Effector memory CD8-positive, alpha-beta T cell (primary cell): Measurements from ENCODE around the gene UBXN1.

Experiments used
- ATAC-seq: fragments of 150-1000 bp; cut with Tn5 transposase; replicated peaks from 2 replicates; pipeline ENCODE4 v1.10.0; 2021; ENCODE audit warnings: mild to moderate bottlenecking, moderate library complexity
- DNase-seq, 3 experiments: peaks; one replicate each; pipeline ENCODE4 v3.0.0; 2021
- H3K27ac Mint-ChIP-seq, 2 donors: one replicate each; pipeline ENCODE4 v1.8.0; 2022; ENCODE audit warnings: mild to moderate bottlenecking in 2 of 2, mixed read lengths in 2 of 2, moderate library complexity in 2 of 2
- H3K27me3 Mint-ChIP-seq, 2 donors: one replicate each; pipeline ENCODE4 v1.8.0; 2022; ENCODE audit warnings: mixed read lengths in 2 of 2
- H3K36me3 Mint-ChIP-seq: one replicate; pipeline ENCODE4 v1.8.0; 2022; ENCODE audit warnings: mild to moderate bottlenecking, moderate library complexity, mixed read lengths; ENCODE audit not compliant: insufficient read depth
- H3K4me1 Mint-ChIP-seq, 2 donors: one replicate each; pipeline ENCODE4 v1.8.0; 2022; ENCODE audit warnings: low read depth in 2 of 2, mixed read lengths in 2 of 2
- H3K4me3 Mint-ChIP-seq, 2 donors: one replicate each; pipeline ENCODE4 v1.8.0; 2022; ENCODE audit warnings: mild to moderate bottlenecking in 2 of 2, mixed read lengths in 2 of 2, moderate library complexity in 2 of 2
- H3K9me3 Mint-ChIP-seq, 2 donors: one replicate each; pipeline ENCODE4 v1.8.0; 2022; ENCODE audit warnings: mixed read lengths in 2 of 2

UBXN1 gene

DNA sequence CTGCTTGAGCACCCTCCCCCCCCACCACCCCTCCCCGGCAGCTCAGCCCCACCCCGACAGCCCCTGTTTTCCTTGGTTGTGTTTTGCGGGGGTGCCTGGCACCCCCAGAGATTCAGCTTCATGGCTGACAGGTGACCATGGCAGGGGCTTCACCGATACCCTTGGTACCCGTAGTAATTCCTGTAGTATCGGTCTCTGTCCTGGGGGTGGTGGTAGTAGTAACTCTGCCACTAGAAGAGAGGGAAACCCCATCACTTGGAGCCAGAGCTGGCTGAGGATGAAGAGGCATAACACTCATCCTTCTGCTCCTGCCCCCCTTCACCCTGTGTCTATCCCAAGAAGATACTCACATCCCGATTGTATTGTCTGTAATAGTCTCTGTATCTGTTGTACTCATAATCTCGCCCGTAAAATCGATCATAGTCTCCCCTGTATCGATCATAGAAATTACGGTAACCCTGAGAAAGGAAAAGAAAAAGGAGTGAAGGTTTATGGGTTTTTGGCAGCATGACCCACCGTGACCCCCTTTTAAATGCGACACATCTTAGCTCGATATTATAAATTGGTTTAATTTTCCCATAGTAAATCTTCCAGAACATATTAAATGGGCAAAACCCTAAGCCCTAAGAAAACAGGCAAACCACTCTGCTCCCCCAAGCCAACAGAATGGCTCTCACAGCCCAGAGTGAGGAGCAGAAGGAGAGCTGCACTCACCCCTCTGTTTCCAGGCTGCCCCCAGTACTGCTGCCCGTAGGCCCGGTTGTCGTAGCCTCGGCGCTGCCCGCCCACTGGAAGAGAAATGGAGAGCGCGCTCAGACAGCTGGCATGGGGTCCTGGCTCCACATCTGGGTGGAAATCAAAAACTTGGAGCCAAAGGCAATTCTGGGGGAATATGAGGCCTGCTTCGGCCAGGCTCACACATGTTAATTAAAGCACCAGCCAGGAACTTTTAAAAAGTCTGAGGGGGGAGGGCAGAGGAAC is 36.6 kb upstream of the UBXN1 start:
- peak overlapping the region in 1 of 2 donors; percentile 41 for H3K27ac Mint-ChIP-seq
- H3K27me3 Mint-ChIP-seq, result no peaks in the 10 kb centered on the region
- ATAC-seq (no peak), DNase-seq (no peak)
- H3K4me3 Mint-ChIP-seq, result no peak overlapping the region
- H3K9me3 Mint-ChIP-seq, result no peaks in the 10 kb centered on the region
- H3K36me3 Mint-ChIP-seq, result peaks cover 97% of the 10 kb centered on the region
- H3K4me1 Mint-ChIP-seq, result peaks cover 4 to 29% of the 10 kb centered on the region in 2 donors

DNA sequence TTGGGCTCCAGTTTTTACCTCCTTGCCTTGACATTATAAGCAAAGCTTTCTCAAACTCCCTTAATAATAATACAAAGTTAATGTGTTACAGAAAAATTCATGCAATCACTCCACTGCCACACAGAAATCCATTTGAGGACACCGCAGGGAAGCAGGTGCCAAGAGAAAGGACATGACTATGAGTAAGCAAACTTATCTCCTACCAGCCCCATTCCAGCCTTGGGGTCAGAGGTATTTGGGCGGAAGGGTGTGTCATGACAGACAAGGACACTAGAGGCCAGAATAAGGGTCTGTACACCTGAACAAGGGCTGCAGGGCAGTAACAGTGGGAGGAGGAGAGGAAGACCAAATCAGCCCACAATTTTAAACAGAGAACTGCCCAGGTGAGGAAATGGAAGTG is 34.5 kb upstream of the UBXN1 start:
- H3K4me3 Mint-ChIP-seq, result no peak overlapping the region
- no peak overlapping the region for H3K27ac Mint-ChIP-seq
- no peaks in the 10 kb centered on the region for H3K9me3 Mint-ChIP-seq
- ATAC-seq (no peak), DNase-seq (no peak)
- peaks cover 17 to 36% of the 10 kb centered on the region in 2 donors for H3K4me1 Mint-ChIP-seq
- no peaks in the 10 kb centered on the region for H3K27me3 Mint-ChIP-seq
- peaks cover 96% of the 10 kb centered on the region for H3K36me3 Mint-ChIP-seq

DNA sequence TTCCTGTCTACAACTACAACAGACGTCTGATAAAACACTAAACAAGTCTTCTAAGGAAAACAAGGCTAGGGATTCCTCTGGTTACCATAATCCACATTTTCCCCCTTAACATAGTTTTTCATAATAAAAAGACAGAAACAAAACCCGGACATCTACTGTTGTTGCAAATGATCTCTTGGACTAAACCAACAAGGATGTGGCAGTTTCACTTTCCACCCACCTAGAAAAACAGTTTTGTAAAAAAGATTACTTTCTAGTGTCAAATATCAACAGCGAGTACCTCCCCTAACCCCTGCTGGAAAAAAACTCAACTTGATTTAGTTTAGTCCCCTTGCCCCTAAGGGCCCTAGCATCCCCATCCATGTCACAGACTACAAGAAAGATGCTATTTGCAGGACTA is 34.0 kb upstream of the UBXN1 start:
- Mint-ChIP-seq H3K27me3 (no peaks in the 10 kb centered on the region), H3K4me1 (peaks cover 19 to 31% of the 10 kb centered on the region in 2 donors), H3K36me3 (peaks cover 91% of the 10 kb centered on the region), H3K4me3 (no peak overlapping the region), H3K9me3 (no peaks in the 10 kb centered on the region), H3K27ac (peak overlapping the region in 1 of 2 donors; percentile 61)
- DNase-seq (no peak), ATAC-seq (no peak)

DNA sequence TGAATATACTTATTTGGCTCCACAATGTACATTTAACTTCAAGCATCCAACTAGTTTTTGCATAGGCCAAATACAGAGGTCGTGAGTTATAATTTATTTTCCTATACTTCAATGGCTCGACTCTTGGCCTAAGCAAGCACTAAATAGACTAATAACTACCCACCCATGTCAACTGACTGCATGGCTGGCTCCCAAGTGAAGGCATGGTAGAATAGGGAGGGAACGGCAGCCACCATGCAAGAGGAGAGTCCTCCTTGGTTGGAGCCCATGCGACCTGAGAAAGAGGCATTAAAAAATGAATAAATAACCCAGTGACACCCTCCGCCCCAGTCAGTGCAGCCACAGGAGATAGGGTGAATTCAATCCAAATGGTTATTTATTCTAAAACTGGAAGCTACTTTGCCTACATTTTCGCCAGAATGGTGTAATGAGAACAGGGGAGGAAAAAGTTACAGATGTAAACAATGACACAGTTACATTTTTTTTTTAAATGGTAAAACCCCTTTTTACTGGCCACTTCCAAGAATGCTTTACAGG is 33.5 kb upstream of the UBXN1 start:
- H3K4me3 Mint-ChIP-seq, result no peak overlapping the region
- DNase-seq (no peak), ATAC-seq (no peak)
- H3K9me3 Mint-ChIP-seq, result no peaks in the 10 kb centered on the region
- H3K36me3 Mint-ChIP-seq, result peaks cover 86% of the 10 kb centered on the region
- H3K27ac Mint-ChIP-seq, result peak overlapping the region in 1 of 2 donors; percentile 61
- H3K4me1 Mint-ChIP-seq, result peaks cover 20 to 30% of the 10 kb centered on the region in 2 donors
- H3K27me3 Mint-ChIP-seq, result no peaks in the 10 kb centered on the region

DNA sequence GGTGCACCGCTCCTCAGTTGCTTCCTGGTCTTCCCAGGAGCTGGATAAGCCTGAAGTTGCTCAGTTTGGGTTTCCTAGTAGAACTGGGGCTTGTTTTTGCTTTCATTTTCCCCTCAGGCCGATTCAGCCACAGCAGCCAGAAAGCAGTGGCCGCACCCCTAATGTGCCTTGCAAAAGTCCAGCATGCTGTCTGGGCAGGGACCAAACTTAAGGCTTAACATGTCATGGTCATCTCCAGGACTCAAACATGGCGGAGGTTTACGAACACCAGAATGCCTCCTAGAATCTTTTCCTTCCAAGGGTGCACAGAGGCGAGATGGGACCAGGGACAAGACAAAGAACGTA is 31.1 kb upstream of the UBXN1 start:
- H3K27ac Mint-ChIP-seq, result peak overlapping the region; percentile 94 to 95
- peak overlapping the region; percentile 87 to 90 for H3K4me3 Mint-ChIP-seq
- ATAC-seq (no peak), DNase-seq (no peak)
- no peaks in the 10 kb centered on the region for H3K9me3 Mint-ChIP-seq
- peaks cover 35 to 38% of the 10 kb centered on the region in 2 donors for H3K4me1 Mint-ChIP-seq
- no peaks in the 10 kb centered on the region for H3K27me3 Mint-ChIP-seq
- peaks cover 79% of the 10 kb centered on the region for H3K36me3 Mint-ChIP-seq

DNA sequence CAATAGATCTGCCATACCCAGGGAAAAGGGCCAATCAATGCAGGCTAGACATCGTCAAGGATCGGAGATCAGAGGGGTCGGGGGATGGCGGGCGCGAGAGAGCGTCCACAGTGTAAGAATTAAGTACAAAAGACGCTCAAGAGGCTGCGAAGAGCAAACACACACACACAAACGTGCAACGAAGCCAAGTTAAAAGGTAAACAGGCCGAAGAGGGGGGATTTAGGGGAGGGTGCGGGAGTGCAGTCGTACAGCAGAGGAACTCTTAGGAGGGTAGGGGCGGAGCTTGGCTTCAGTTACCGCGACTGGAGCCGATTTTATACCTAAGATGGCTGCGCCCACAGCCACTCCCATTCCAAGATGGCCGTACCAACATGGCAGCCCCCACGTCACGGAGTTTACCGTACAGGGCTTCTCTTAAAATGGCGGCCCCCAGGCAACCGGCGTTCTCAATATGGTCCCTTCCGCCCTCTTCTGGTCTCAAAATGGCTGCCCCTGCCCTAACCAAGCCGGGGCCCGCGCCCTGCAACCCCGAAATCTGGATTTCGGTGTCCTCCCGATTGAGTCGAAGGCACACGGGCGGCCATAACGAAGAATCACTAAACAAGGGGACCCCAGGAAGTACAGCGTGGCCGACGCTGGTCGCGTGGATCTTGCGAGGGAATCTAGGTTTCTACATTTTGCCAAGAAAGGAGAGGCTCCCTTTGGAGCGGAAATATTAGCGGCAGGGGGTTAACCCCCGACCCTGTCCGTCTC is 30.6 kb upstream of the UBXN1 start:
- ATAC-seq, result peak; percentile 76
- Mint-ChIP-seq H3K36me3 (peaks cover 73% of the 10 kb centered on the region), H3K27me3 (no peaks in the 10 kb centered on the region), H3K4me3 (peak overlapping the region; percentile 87 to 90), H3K27ac (peak overlapping the region; percentile 94 to 95), H3K9me3 (no peaks in the 10 kb centered on the region), H3K4me1 (peaks cover 35 to 37% of the 10 kb centered on the region in 2 donors)
- peak; percentile 96 to 97 (median 96) for DNase-seq

DNA sequence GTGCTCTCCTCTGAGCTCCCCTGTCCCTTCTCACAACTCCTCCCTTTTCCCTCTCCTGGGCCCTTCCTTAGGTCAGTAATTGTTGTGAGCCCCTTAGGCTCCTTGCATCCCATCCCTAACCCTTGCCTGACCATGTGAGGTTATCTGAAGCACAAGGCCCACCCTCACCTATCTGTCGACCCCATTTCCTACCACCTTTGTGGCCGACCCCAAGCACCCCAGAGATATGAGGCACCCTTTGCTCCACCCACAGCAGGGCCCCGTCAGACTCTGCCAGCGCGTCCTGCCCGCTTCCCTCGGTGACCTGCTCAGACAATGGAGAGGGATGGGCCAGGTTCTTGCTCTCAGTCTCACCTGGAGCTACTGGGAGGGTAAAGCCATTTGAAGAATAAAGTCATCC is 29.9 kb upstream of the UBXN1 start:
- DNase-seq, result peak in 1 of 3 experiments; percentile 24
- peak; percentile 13 for ATAC-seq
- Mint-ChIP-seq H3K9me3 (no peaks in the 10 kb centered on the region), H3K27ac (peak overlapping the region; percentile 94 to 95), H3K36me3 (peaks cover 68% of the 10 kb centered on the region), H3K4me1 (peaks cover 35% of the 10 kb centered on the region in 2 donors), H3K27me3 (no peaks in the 10 kb centered on the region), H3K4me3 (peak overlapping the region; percentile 87 to 90)

DNA sequence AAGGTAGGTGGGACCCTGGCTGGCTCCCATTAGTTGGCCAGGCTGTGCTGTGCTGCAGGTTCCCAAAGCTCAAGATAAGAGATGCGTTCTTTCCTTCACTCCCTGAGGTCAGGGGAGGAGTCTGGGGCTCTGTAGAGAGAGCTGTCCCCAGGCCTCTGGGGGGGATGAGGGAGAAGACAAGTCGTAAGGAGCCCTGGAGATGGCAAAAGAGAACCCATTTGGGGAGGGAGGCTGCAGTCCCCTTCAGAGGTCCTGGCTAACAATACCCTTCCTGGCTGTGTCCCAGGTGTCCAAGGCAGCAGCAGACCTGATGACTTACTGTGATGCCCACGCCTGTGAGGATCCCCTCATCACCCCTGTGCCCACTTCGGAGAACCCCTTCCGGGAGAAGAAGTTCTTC is 29.5 kb upstream of the UBXN1 start:
- DNase-seq (no peak), ATAC-seq (no peak)
- Mint-ChIP-seq H3K27me3 (no peaks in the 10 kb centered on the region), H3K36me3 (peaks cover 64% of the 10 kb centered on the region), H3K4me1 (peaks cover 31 to 35% of the 10 kb centered on the region in 2 donors), H3K9me3 (no peaks in the 10 kb centered on the region), H3K27ac (peak overlapping the region; percentile 94 to 95), H3K4me3 (peak overlapping the region; percentile 87 to 90)

DNA sequence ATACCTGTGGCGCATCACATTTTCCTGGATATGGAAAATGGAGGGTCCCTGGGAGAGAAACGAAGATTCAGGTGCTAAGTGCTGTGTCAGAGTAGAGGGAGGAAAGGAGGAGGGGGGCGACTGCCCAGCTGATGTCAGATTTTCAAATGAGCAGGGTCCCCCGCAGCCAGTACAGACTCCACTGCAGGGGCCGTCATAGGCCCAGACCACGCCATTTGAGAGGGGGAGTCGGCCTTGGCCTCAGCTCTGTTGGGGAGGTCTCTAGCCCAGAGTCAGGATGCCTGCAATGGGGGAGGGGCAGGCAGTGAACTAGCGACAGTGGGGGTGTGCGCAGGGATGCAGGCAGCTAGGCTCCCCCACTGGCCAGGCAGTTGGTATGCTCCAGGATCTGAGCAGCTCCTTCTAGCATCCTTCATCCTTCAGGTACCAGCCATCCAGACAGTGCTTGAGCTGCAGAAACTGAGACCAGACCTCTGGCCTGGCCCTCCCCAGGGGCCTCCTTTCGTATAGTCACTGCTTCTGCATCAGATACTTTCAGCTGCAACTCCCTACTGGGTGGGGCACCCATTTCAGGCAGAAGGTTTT is 28.5 kb upstream of the UBXN1 start, which contains the start of the genes BSCL2 and GNG3:
Gene BSCL2 (minus strand): TSS at position 148 of the 585 bp plus-strand sequence. CDS start 229 bp downstream, outside the sequence.
Gene GNG3 (plus strand): TSS at position 400 of the 585 bp plus-strand sequence. CDS start 620 bp downstream, outside the sequence.
- Mint-ChIP-seq H3K27me3 (no peaks in the 10 kb centered on the region), H3K36me3 (peaks cover 53% of the 10 kb centered on the region), H3K27ac (peak within 1 kb of the TSS; percentile 94 to 95), H3K9me3 (no peaks in the 10 kb centered on the region), H3K4me3 (peak within 1 kb of the TSS; percentile 89 to 90), H3K4me1 (peaks cover 29 to 35% of the 10 kb centered on the region in 2 donors)
- DNase-seq (no peak), ATAC-seq (no peak)

DNA sequence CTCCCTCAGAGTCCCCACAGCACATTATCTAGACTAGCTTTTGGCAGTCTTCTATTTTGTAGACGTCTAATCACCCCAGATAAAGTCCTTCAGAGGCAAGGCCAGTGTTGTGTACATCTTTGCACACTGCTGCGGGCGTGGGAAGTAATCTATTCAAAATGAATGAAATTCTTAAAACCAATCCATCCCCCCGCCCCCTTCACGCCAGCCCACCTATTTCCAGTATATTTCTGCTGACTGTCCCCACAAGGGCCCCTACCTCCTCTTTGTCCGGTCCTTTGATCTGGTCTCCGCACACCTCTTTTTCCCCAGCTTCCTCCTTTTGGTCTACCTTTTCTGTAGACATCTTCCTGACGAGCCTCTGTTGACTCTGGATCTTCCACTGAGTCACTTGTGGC is 28.0 kb upstream of the UBXN1 start:
- Mint-ChIP-seq H3K27ac (peak overlapping the region in 1 of 2 donors; percentile 32), H3K9me3 (no peaks in the 10 kb centered on the region), H3K4me3 (peak overlapping the region; percentile 88 to 89), H3K27me3 (no peaks in the 10 kb centered on the region), H3K4me1 (peaks cover 29 to 35% of the 10 kb centered on the region in 2 donors), H3K36me3 (peaks cover 51% of the 10 kb centered on the region)
- DNase-seq (no peak), ATAC-seq (no peak)

DNA sequence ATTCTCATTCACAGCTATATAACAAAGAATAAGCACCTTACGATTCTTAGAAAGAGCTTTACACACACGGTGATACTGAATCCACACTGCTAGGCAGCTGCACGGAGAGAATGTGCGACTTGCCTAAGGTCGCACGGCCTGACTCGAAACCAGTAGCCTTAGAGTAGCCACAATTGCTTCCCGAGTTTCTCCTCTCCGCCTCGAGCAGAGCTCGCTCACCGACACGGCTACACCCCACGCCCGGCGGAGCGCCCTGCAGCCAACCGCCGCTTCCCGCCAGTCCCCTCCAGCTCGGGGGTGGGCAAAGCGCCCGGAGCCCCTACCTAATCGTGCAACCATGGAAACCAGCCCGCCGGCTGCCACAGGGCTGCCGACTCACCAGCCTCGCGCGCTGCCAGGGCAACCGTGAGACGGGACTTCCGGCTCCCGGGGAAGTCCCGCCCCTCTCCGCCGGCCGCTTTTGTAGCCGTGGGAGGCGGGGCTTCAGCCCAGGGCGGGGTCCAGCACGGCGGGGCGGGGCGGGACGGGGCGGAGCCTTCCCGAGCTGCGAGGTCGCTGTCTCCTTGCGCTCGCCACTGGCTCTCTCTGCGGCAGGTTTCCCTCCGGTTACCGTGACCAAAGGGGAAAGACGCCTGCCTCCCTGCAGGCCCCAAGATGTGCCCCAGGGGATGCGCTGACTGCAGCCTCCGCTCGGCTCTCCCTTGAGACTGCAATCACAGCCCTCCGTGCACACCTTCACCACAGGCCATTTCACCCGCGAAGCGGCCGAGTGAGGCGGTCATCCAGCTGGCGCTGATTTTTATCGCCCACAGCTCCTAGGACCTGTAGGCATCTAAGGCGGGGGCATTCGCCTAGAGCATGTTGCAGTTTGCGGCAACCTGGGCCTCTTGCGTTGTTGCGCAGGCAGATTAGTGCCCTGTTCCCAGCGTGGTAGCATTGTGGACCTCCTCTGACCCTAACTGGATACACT is 27.3 kb upstream of the UBXN1 start:
- Mint-ChIP-seq H3K9me3 (no peaks in the 10 kb centered on the region), H3K4me3 (peak overlapping the region; percentile 88 to 89), H3K4me1 (peaks cover 29 to 35% of the 10 kb centered on the region in 2 donors), H3K27me3 (no peaks in the 10 kb centered on the region), H3K36me3 (peaks cover 48% of the 10 kb centered on the region), H3K27ac (peak overlapping the region; percentile 90)
- ATAC-seq (peak; percentile 67), DNase-seq (peak; percentile 88 to 92 (median 90))

DNA sequence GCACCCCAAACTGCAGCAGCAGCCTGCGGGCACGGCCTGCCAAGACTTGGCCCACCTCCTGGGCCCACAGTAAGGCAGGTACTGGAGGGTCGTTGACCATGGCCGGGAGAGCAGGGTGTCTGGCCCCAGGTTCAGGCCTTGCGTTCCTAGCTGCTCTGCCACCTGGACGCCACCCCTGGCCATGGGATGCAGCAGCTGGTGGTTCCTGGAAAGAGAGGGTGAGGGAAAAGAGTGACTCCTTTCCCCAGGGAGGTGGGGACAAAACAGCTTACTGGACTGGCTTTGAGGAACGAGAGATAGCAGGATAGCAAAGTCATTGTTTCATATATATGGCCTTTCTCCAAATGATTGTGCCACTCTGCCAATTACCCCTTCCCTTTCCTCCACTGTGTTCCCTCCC is 26.5 kb upstream of the UBXN1 start:
- peaks cover 40% of the 10 kb centered on the region for H3K36me3 Mint-ChIP-seq
- H3K27ac Mint-ChIP-seq, result peak overlapping the region; percentile 90
- DNase-seq, result no peak
- ATAC-seq, result no peak
- H3K9me3 Mint-ChIP-seq, result no peaks in the 10 kb centered on the region
- H3K27me3 Mint-ChIP-seq, result no peaks in the 10 kb centered on the region
- H3K4me1 Mint-ChIP-seq, result peaks cover 29 to 35% of the 10 kb centered on the region in 2 donors
- H3K4me3 Mint-ChIP-seq, result peak overlapping the region; percentile 88 to 89
